Measurements from ENCODE around the gene MED13L.
"Not testable (repeated sequence)": the region's sequence is repeated elsewhere in the genome, so short reads cannot be mapped to it uniquely, and the experiment has no call there.

Gene MED13L

GRCh38 chr12:116150452-116150851 is 127.0 kb downstream of the MED13L start:
- DNase-seq (ENCODE audit: low spot score), result no peak

DNA sequence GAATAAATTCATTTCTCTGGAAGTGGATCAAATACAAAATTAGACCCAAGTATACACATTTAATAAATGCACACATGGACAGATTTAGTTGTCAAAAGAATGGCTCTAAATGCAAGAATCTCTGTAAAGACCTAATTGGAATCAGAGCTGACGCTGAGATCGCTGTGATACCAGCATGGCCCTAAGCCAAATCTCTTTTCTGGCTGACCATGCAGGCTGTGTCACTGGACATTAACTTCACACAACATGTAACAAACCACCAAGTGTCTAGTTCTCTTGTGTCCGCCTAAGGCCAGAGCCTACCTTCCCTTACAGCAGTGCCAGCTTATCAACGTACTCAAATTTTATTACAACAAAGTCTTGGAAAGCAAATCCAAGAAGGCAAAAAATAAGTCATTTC is 127.5 kb downstream of the MED13L start:
- DNase-seq (ENCODE audit: low spot score), result no peak

- DNase-seq (ENCODE audit: low spot score), result no peak
Measured at GRCh38 chr12:116148844-116149243, 128.6 kb downstream of the MED13L start.

DNA sequence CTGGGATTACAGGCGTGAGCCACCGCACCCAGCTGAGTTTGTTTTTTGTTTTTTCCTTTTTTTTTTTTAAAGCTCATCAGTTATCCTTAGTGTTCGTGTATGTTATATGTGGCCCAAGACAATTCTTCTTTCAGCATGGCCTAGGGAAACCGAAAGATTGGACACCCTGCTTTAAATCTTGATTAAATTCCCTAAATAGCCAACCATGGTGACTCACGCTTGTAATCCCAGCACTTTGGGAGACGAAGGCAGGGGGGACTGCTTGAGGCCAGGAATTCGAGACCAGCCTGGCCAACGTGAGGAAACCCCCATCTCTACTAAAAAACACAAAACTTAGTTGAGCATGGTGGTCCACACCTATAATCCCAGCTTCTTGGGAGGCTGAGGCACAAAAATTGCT is 131.1 kb downstream of the MED13L start:
- no peak for DNase-seq (ENCODE audit: low spot score)

DNA sequence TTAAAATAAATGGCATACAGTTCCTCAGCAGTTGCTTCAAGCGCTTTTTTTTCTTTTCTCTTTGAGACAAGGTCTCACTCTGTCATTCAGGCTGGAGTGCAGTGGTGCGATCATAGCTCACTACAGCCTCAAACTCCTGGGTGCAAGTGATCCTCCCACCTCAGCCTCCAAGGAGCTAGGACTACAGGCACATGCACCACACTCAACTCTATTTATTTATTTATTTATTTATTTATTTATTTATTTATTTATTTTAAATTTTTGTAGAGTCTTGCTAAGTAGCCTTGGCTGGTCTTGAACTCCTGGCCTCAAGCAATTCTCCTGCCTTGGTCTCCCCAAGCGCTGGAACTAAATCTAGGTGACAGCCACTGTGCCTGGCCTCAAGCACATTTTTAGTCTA is 132.0 kb downstream of the MED13L start:
- DNase-seq (ENCODE audit: low spot score), result no peak

DNA sequence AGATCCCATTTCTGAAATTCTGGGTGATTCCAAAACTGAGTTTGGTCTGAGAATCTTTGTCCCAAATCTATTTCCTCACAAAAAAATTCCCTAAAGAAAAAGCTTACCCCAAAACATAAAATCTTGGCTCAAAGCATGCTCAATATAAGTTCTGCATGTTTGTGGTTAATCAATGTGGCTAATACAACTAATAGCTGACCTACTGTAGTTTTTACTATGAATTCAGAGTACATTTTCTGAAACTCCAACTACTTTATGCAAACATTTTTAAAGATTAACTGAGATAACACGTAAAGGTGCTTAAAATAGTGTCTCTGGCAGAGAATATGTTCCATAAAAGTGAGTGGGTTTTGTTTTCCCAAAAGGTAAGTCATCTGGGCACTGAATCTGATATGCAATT is 133.1 kb downstream of the MED13L start:
- no peak for DNase-seq (ENCODE audit: low spot score)

DNA sequence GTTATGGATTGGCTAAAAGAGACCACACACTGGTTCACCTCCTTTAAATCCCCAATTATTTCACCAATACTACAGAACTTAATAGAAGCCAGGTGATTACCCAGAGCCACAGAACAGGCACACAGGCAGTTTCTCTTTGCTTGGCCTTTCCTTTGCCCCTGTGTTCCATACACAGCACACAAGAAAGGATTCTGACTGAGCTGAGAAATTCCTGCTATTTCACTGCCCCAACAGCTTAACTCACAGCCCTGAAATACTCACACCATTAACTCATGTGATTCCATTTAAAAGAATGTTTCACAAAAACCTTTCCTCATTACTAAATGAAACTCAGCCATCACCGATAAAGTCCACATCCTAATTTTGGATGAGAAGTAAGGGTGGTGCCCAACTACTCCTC is 133.6 kb downstream of the MED13L start:
- no peak for DNase-seq (ENCODE audit: low spot score)

- peak; percentile 83 for DNase-seq (ENCODE audit: low spot score)
Measured at GRCh38 chr12:116142936-116143898, 134.3 kb downstream of the MED13L start.

GRCh38 chr12:116141833-116142162 is 135.7 kb downstream of the MED13L start:
- no peak for DNase-seq (ENCODE audit: low spot score)

DNA sequence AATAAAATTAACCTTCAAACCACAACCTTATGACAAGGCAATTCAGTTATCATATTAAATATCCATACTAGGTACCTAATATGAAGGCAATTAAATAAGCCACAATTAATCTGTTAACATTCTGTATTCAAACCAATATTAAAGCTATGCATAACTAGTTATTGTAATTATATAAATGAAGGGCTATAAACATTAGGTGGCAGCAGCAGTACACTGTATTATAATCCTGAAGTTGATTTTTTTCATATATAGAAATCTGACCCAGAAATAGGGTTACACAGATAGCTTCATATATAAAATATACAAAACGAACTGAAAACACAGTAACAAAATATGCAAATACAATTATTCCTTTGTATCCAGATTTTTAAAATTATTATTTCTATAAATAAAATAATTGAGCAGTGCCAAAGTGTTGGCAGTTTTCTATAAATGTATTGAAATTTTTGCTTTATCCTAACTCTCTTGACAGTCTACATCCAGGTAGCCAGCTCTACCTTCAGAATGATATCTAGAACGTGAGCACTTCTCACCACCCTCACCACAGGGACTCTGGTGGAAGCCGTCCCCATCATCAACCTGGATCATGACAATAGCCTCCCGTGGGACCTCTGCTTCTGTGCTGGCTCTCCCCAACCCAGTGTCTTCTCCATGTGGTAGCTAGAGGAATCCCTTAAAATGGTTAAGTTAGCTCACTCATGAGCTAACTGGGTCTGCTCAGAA is 136.2 kb downstream of the MED13L start:
- DNase-seq (ENCODE audit: low spot score), result no peak

- no peak for DNase-seq (ENCODE audit: low spot score)
Measured at GRCh38 chr12:116140529-116140928, 137.0 kb downstream of the MED13L start.

- DNase-seq (ENCODE audit: low spot score), result no peak
Measured at GRCh38 chr12:116138781-116139180, 138.7 kb downstream of the MED13L start.

GRCh38 chr12:116138364-116138763 is 139.1 kb downstream of the MED13L start:
- DNase-seq (ENCODE audit: low spot score), result no peak

- no peak for DNase-seq (ENCODE audit: low spot score)
Measured at GRCh38 chr12:116137318-116137717, 140.2 kb downstream of the MED13L start.

DNA sequence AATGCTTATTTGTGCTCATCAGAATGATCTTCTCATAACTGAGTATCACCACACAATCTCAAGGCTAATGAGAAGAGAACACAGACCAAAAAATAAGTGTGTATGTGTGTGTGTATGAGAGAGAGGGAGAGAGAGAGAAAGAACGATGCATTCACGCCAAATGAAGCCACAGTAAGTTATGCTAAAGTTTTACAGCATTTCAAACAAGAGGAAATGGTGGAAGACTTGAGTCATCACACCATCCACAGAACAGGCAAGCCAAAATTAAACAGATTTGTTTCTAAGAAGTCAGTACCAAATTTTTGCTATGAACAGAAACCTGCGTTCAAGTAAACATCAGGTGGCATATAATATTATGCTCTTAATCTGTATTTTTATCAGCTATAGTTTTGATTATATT is 141.2 kb downstream of the MED13L start:
- DNase-seq (ENCODE audit: low spot score), result no peak

- peak; percentile 80 for DNase-seq (ENCODE audit: low spot score)
Measured at GRCh38 chr12:116135209-116135930, 142.1 kb downstream of the MED13L start.

- DNase-seq (ENCODE audit: low spot score), result no peak
Measured at GRCh38 chr12:116133636-116134214, 143.8 kb downstream of the MED13L start.

- DNase-seq (ENCODE audit: low spot score), result no peak
Measured at GRCh38 chr12:116133149-116133548, 144.3 kb downstream of the MED13L start.

- DNase-seq (ENCODE audit: low spot score), result not testable (repeated sequence)
Measured at GRCh38 chr12:116131987-116132386, 145.5 kb downstream of the MED13L start.

- DNase-seq (ENCODE audit: low spot score), result no peak
Measured at GRCh38 chr12:116131176-116131575, 146.3 kb downstream of the MED13L start.

DNA sequence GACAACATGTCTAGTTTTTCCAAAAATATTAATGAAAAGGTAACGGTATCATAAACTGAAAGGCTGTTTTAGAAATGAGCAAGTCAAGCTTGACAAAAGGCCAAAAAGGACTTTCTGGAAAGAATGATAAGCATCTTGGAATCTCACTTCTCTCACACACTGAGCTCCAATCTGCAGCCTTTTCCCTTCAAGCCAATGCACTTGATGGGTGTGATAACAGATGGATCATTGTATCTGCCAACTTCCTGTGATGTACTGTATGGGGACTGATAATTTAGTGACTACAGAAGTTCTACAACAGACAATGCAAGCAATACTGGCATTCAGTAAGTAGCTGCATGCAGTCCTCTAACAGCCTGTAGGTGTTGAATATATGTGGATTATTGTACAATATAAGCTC is 147.1 kb downstream of the MED13L start:
- no peak for DNase-seq (ENCODE audit: low spot score)

GRCh38 chr12:116128779-116129178 is 148.7 kb downstream of the MED13L start:
- DNase-seq (ENCODE audit: low spot score), result no peak

Measured in kidney capillary endothelial cell (primary cell).